Mesendoderm (in vitro differentiated cells): Measurements from ENCODE around the gene EIF4G3.

ENCODE experiments used
- DNase-seq: peaks from one replicate; pipeline ENCODE4 v3.0.0; 2013
- H2AK5ac ChIP-seq: 2 replicates; pipeline ENCODE4 v1.6.1; 2013; ENCODE audit warnings: low read length, inconsistent platforms
- H2BK120ac ChIP-seq: 2 replicates; pipeline ENCODE4 v1.6.1; 2013; ENCODE audit warnings: low read depth, mild to moderate bottlenecking, low read length, moderate library complexity, mixed read lengths
- H2BK15ac ChIP-seq: replicated peaks from 2 replicates; pipeline ENCODE4 v1.6.1; 2013; ENCODE audit warnings: low read depth, mild to moderate bottlenecking, moderate library complexity
- H2BK5ac ChIP-seq: 2 replicates; pipeline ENCODE4 v1.6.1; 2013; ENCODE audit warnings: low read length, inconsistent platforms
- H3K18ac ChIP-seq: 2 replicates; pipeline ENCODE4 v1.6.1; 2013; ENCODE audit warnings: mild to moderate bottlenecking, low read length, mixed read lengths
- H3K23ac ChIP-seq: one replicate; pipeline ENCODE4 v1.6.1; 2013; ENCODE audit warnings: low read length
- H3K27ac ChIP-seq: 2 replicates; pipeline ENCODE4 v1.5.1; 2013; ENCODE audit warnings: low read depth, mild to moderate bottlenecking, inconsistent platforms, low read length, moderate library complexity
- H3K27me3 ChIP-seq: 2 replicates; pipeline ENCODE4 v1.6.1; 2013; ENCODE audit warnings: low read length, control low read depth, mild to moderate bottlenecking, inconsistent platforms; ENCODE audit not compliant: insufficient read depth, poor library complexity
- H3K36me3 ChIP-seq: 2 replicates; pipeline ENCODE4 v1.6.1; 2013; ENCODE audit warnings: low read length, inconsistent platforms; ENCODE audit not compliant: control insufficient read depth, insufficient read depth
- H3K4ac ChIP-seq: one replicate; pipeline ENCODE4 v1.6.1; 2013; ENCODE audit warnings: low read depth, mild to moderate bottlenecking, low read length, moderate library complexity
- H3K4me1 ChIP-seq: 2 replicates; pipeline ENCODE4 v1.6.1; 2013; ENCODE audit warnings: low read depth, low read length, inconsistent platforms; ENCODE audit not compliant: control insufficient read depth
- H3K4me2 ChIP-seq: 2 replicates; pipeline ENCODE4 v1.6.1; 2013; ENCODE audit warnings: low read length
- H3K4me3 ChIP-seq: 2 replicates; pipeline ENCODE4 v1.5.1; 2013; ENCODE audit warnings: mild to moderate bottlenecking, low read length
- H3K56ac ChIP-seq: one replicate; pipeline ENCODE4 v1.6.1; 2013; ENCODE audit warnings: low read length
- H3K79me1 ChIP-seq: 2 replicates; pipeline ENCODE4 v1.6.1; 2013; ENCODE audit warnings: low read length, inconsistent platforms
- H3K79me2 ChIP-seq: 2 replicates; pipeline ENCODE4 v1.6.1; 2013; ENCODE audit warnings: mild to moderate bottlenecking, low read length; ENCODE audit not compliant: control insufficient read depth, insufficient read depth
- H3K9ac ChIP-seq: 2 replicates; pipeline ENCODE4 v1.6.1; 2013; ENCODE audit warnings: low read length, inconsistent platforms
- H4K5ac ChIP-seq: one replicate; pipeline ENCODE4 v1.6.1; 2013; ENCODE audit warnings: low read length
- H4K8ac ChIP-seq: one replicate; pipeline ENCODE4 v1.6.1; 2013; ENCODE audit warnings: low read depth, mild to moderate bottlenecking, control low read depth, low read length, moderate library complexity
- WGBS: extraction: QIAGEN DNeasy Blood & Tissue Kit; methylation state at CpG from one replicate; pipeline ENCODE4 v1.1.7; 2013; ENCODE audit warnings: low lambda C conversion rate, missing lambda C conversion rate; ENCODE audit not compliant: insufficient coverage; ENCODE audit errors: extremely low coverage; 5-methylcytosine and 5-hydroxymethylcytosine counted together

The EIF4G3 gene

DNA sequence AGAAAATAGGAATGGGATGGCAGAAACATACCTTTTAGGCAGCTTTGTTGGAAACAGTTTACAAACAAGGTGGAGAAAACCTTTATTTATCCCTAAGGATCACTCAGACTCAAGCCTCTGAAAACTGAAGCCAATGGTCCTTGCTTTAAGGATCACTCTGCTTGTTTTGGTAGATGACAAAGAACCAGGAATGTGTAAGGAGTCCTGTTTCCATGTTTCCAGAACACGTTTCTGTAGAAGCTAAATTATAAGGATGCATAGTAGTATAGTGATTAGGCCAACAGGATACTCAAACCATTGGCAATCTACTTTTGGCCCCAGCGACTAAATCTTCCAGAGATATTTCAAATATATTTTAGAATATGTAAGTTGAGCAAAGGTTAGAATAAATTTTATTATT lies 240.5 kb downstream of the EIF4G3 start:
- H4K8ac ChIP-seq, result no peak overlapping the region
- no peaks in the 10 kb centered on the region for H3K79me1 ChIP-seq
- no peak overlapping the region for H3K9ac ChIP-seq
- no peak overlapping the region for H3K4me3 ChIP-seq
- H3K18ac ChIP-seq, result no peak overlapping the region
- no peak overlapping the region for H2AK5ac ChIP-seq
- no peaks in the 10 kb centered on the region for H3K36me3 ChIP-seq
- no peak overlapping the region for H3K4ac ChIP-seq
- no peaks in the 10 kb centered on the region for H3K4me1 ChIP-seq
- H3K27ac ChIP-seq, result no peak overlapping the region
- no peaks in the 10 kb centered on the region for H3K79me2 ChIP-seq
- H3K56ac ChIP-seq, result no peak overlapping the region
- H2BK120ac ChIP-seq, result no peak overlapping the region
- no peak overlapping the region for H3K23ac ChIP-seq
- H3K4me2 ChIP-seq, result no peak overlapping the region
- no CpG with 5 or more reads among the region's 2 CpGs for WGBS
- no peak overlapping the region for H2BK5ac ChIP-seq
- H3K27me3 ChIP-seq, result no peaks in the 10 kb centered on the region
- no peak for DNase-seq
- no peak overlapping the region for H2BK15ac ChIP-seq
- H4K5ac ChIP-seq, result no peak overlapping the region

GRCh38 chr1:20935717-20936116 lies 241.0 kb downstream of the EIF4G3 start:
- no peaks in the 10 kb centered on the region for H3K4me1 ChIP-seq
- H3K23ac ChIP-seq, result no peak overlapping the region
- no peak overlapping the region for H2AK5ac ChIP-seq
- H4K5ac ChIP-seq, result no peak overlapping the region
- no peak for DNase-seq
- H3K18ac ChIP-seq, result no peak overlapping the region
- no CpG with 5 or more reads among the region's 1 CpG for WGBS
- no peak overlapping the region for H2BK120ac ChIP-seq
- no peak overlapping the region for H3K27ac ChIP-seq
- no peaks in the 10 kb centered on the region for H3K79me2 ChIP-seq
- H3K4me2 ChIP-seq, result no peak overlapping the region
- no peak overlapping the region for H3K4ac ChIP-seq
- H4K8ac ChIP-seq, result no peak overlapping the region
- H3K9ac ChIP-seq, result no peak overlapping the region
- H3K27me3 ChIP-seq, result no peaks in the 10 kb centered on the region
- H2BK15ac ChIP-seq, result no peak overlapping the region
- H3K36me3 ChIP-seq, result no peaks in the 10 kb centered on the region
- H3K79me1 ChIP-seq, result no peaks in the 10 kb centered on the region
- no peak overlapping the region for H3K56ac ChIP-seq
- H3K4me3 ChIP-seq, result no peak overlapping the region
- H2BK5ac ChIP-seq, result no peak overlapping the region

DNA sequence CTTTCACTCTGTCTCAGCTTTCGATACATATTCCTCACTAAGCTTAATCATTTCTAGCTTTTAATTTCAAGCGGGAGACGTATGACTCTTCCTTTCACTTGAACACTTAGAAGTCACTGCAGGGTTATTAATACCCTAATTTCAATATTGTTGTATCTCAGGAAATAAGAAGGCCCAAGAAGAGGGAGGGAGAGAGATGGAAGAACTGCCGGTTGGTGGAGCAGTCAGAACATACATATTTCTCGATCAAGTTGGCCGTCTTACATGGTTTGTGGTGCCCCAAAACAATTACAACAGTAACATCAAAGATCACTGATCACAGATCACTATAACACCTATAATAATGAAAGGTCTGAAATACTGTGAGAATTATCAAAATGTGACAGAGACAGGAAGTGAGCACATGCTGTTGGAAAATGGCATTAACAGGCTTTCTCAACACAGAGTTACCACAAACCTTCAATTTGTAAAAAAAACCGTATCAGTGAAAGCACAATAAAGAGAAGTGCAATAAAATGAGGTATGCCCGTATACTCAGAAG lies 244.2 kb downstream of the EIF4G3 start:
- no peak overlapping the region for H3K4me2 ChIP-seq
- no peak overlapping the region for H2BK5ac ChIP-seq
- no peak overlapping the region for H2BK15ac ChIP-seq
- H3K27ac ChIP-seq, result no peak overlapping the region
- H3K56ac ChIP-seq, result no peak overlapping the region
- no peak overlapping the region for H2BK120ac ChIP-seq
- no peaks in the 10 kb centered on the region for H3K4me1 ChIP-seq
- no peak overlapping the region for H3K4me3 ChIP-seq
- no peaks in the 10 kb centered on the region for H3K36me3 ChIP-seq
- no peaks in the 10 kb centered on the region for H3K79me1 ChIP-seq
- no peak overlapping the region for H3K4ac ChIP-seq
- H3K18ac ChIP-seq, result no peak overlapping the region
- H4K8ac ChIP-seq, result no peak overlapping the region
- H3K79me2 ChIP-seq, result no peaks in the 10 kb centered on the region
- no peak overlapping the region for H2AK5ac ChIP-seq
- WGBS, result no CpG with 5 or more reads among the region's 8 CpGs
- no peak for DNase-seq
- H3K9ac ChIP-seq, result no peak overlapping the region
- no peaks in the 10 kb centered on the region for H3K27me3 ChIP-seq
- H3K23ac ChIP-seq, result no peak overlapping the region
- no peak overlapping the region for H4K5ac ChIP-seq

DNA sequence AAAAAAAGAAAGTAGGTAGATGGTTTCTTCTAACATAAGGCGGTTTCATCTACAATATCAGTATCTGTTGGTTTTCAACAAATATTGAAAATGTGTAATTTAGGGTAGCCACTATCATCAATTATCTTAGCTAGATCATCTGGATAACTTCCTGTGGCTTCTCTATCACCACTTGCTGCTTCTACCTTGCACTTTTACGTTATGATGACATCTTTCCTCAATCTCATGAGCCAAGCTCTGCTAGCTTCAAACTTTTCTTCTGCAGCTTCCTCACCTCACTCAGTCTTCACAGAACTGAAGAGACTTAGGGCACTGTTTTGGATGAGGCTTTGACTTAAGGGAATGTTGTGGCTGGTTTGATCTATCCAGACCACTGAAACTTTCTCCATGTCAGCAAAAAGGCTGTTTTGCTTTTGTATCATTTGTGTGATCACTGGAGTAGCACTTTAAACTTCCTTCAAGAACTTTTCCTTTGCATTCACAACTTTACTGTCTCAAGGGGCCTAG lies 244.7 kb downstream of the EIF4G3 start:
- Histone ChIP-seq H3K23ac (no peak overlapping the region), H4K5ac (no peak overlapping the region), H3K9ac (no peak overlapping the region), H3K56ac (no peak overlapping the region), H3K36me3 (no peaks in the 10 kb centered on the region), H2AK5ac (no peak overlapping the region), H3K27me3 (no peaks in the 10 kb centered on the region), H3K4ac (no peak overlapping the region), H2BK15ac (no peak overlapping the region), H4K8ac (no peak overlapping the region), H3K4me1 (no peaks in the 10 kb centered on the region), H3K79me2 (no peaks in the 10 kb centered on the region), H3K27ac (no peak overlapping the region), H3K18ac (no peak overlapping the region), H3K79me1 (no peaks in the 10 kb centered on the region), H2BK5ac (no peak overlapping the region), H3K4me2 (no peak overlapping the region), H2BK120ac (no peak overlapping the region), H3K4me3 (no peak overlapping the region)
- no CpG with 5 or more reads among the region's 2 CpGs for WGBS
- no peak for DNase-seq

- Histone ChIP-seq H2BK15ac (no peak overlapping the region), H4K8ac (no peak overlapping the region), H3K56ac (no peak overlapping the region), H3K4me1 (no peaks in the 10 kb centered on the region), H4K5ac (no peak overlapping the region), H3K18ac (no peak overlapping the region), H3K23ac (no peak overlapping the region), H2BK120ac (no peak overlapping the region), H3K79me2 (no peaks in the 10 kb centered on the region), H3K36me3 (no peaks in the 10 kb centered on the region), H3K4me2 (no peak overlapping the region), H3K4ac (no peak overlapping the region), H3K4me3 (no peak overlapping the region), H2BK5ac (no peak overlapping the region), H2AK5ac (no peak overlapping the region), H3K27me3 (no peaks in the 10 kb centered on the region), H3K9ac (no peak overlapping the region), H3K79me1 (no peaks in the 10 kb centered on the region), H3K27ac (no peak overlapping the region)
- no peak for DNase-seq
Observed at GRCh38 chr1:20930427-20930826, 246.3 kb downstream of the EIF4G3 start.

DNA sequence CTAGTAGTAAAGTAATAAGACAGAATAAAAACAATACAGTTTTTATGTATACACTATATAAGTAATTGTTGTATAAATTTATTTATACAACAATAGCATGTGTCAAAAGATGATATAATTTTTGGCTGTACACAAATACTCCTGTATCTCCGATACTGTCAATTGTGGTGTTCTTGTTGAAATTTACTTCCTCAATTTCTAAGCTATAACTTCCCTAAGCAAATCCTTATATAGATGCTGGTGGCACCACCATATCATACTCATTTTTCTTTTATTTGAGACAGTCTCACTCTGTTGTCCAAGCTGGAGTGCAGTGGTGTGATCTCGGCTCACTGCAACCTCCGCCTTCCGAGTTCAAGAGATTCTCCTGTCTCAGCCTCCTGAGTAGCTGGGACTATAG lies 248.6 kb downstream of the EIF4G3 start:
- no peak overlapping the region for H2AK5ac ChIP-seq
- WGBS, result no CpG with 5 or more reads among the region's 4 CpGs
- no peak overlapping the region for H4K5ac ChIP-seq
- no peak overlapping the region for H3K4ac ChIP-seq
- no peak overlapping the region for H2BK120ac ChIP-seq
- H3K27me3 ChIP-seq, result no peaks in the 10 kb centered on the region
- H3K36me3 ChIP-seq, result no peaks in the 10 kb centered on the region
- no peaks in the 10 kb centered on the region for H3K79me2 ChIP-seq
- DNase-seq, result no peak
- H3K23ac ChIP-seq, result no peak overlapping the region
- H3K18ac ChIP-seq, result no peak overlapping the region
- no peaks in the 10 kb centered on the region for H3K4me1 ChIP-seq
- H3K27ac ChIP-seq, result no peak overlapping the region
- H3K4me3 ChIP-seq, result no peak overlapping the region
- no peak overlapping the region for H3K9ac ChIP-seq
- H3K56ac ChIP-seq, result no peak overlapping the region
- no peak overlapping the region for H2BK15ac ChIP-seq
- no peak overlapping the region for H2BK5ac ChIP-seq
- H4K8ac ChIP-seq, result no peak overlapping the region
- no peaks in the 10 kb centered on the region for H3K79me1 ChIP-seq
- no peak overlapping the region for H3K4me2 ChIP-seq
